Activated CD4-positive, alpha-beta T cell treated with anti-CD3 and anti-CD28 coated beads, Interleukin-2, amount 50 U/mL, for 48 hours (primary cell): ENCODE results near the gene CD248.

ENCODE experiments used
- DNase-seq, 2 experiments: peaks; one replicate each; pipeline ENCODE4 v3.0.0-alpha.2; 2020

CD248 gene

DNA sequence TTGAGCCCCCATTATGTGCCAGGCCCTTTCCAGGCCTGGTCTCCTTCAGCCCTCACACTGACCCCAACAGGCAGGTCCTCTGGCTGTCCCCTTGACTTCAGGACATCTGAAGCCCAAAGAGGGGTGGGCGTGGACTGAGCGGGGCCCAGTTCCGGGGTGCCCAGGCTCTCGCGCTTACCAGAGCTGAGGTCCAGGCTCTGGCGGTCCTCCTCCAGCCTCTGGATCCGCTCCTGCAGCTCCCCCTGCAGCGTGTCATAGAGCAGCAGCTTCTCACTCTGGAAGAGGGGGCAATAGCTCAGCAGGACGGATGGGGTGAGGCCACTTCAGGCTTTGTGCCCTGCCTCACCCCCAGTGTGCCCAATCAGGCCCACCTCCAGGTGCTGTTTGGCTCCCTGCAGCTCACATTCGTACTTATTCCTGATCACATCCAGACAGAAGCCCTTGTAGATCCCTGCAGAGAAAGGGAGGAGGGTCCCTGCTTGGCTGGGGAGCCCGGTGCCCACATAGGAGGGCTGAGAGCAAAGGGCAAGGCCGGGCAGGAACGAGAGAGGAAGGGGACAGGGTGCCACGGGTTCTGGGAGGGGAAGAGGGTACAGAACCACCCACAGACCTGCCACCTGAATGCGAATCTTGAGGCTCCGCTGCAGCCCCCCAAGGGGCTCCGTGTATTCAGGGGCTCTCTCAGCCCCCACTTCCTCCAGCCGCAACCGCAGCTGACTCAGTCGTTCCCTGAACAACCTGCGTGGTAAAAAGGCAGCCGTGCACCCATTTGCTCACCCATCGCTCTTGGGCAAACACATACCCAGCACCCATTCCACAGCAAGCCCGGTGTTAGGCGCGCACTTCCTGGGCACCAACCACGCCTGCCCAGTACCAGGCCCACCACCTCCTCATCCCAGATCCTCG lies 24.0 kb upstream of the CD248 start:
- DNase-seq: no peak

DNA sequence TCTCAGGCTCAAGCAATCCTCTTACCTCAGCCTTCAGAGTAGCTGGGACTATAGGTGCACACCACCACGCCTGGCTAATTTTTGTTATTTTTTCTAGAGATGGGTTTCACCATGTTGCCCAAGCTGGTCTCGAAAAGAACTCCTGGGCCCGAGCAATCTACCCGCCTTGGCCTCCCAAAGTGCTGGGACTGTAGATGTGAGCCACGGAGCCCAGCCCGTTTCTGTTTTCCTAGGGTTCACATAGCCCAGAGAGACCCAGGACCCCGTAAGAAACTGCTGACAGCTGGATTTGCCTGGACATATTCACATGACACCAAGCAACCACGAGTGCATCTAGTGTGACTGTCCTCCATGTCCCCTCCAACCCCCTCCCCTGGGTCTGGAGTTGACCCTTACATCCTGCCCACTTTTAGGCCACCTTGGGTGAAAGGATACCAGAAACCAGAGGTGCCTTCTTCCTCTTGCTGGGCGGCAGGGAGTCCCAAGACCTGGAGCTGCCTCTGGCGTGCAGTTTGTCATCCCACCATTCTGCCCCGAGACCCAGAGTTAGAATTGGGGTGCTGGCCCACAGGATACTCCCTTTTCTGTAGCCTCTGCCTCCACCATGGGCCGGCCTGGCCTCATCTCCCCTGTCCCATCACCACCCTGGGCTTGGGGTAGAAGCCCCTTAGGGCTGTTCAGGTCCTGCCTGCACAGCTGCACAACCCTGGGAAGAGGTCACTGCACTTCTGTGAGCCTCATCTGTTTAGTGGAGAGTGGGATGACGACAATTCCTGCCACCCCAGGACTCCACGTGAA lies 23.0 kb upstream of the CD248 start:
- no peak for DNase-seq

DNA sequence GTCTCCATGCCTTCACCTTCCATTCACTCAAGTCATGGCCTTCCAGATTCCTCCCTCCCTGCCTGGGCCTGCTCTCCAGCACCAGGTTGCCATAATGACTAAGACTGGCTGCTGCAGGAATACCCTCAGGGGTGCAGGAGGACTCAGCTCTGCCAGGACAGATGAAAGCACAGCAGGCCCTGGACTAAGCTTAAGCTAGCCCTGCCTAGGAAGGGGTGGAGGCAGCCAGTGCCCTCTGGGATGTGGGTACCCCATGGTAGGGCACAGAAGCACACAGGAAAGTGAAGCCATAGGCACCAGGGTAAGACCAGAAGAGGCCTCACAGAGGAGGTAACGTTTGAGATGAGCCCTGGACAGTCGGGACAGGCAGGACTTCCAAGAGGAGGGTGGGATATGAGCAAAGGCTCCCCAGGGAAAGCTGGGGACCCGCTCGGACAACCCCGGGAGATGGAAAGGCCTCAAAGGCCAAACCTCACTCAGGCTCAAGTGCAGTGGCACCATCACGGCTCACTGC lies 22.4 kb upstream of the CD248 start:
- no peak for DNase-seq

DNA sequence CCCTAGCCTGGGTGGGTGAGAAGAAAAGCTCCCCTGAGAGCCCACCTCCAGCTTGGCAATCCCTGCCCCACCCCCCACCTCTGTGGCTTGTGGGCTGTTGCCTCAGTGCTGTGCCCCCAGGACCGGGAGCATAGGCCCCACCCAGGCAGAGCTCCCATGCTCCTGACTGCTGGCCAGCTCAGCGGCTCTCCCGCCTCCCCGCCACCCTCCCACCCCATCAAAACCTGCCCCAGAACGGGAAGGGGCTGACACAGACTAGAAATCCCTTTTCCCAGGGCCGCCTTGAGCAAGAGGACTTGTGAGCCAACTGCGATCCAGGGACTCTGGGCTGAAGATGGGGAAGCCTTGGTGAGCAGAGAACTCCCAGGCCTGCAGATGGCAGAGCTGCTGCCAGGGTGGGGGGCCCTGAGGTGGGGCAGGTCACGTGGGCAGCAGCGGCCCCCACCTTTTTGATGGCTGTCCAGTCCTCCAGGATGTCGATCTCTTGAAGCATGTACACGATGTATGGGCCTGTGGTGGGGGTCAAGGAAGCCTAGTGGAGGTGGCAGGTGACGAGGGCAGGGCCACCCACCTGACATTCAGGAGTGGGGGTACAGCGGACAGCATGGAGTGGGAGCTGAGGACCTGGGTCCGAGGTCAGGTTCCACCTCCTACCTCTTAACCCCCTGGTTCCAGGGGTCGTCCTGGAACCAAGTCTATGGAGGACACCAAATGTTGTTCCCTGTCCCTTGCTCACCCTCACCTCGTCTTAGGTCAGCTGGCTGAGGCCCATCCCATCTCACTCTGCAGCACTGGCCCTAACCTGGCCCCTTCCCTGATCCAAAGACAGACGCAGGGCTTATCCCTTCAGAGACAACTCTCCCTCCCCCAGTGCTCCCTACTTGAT lies 21.7 kb upstream of the CD248 start:
- no peak for DNase-seq

DNA sequence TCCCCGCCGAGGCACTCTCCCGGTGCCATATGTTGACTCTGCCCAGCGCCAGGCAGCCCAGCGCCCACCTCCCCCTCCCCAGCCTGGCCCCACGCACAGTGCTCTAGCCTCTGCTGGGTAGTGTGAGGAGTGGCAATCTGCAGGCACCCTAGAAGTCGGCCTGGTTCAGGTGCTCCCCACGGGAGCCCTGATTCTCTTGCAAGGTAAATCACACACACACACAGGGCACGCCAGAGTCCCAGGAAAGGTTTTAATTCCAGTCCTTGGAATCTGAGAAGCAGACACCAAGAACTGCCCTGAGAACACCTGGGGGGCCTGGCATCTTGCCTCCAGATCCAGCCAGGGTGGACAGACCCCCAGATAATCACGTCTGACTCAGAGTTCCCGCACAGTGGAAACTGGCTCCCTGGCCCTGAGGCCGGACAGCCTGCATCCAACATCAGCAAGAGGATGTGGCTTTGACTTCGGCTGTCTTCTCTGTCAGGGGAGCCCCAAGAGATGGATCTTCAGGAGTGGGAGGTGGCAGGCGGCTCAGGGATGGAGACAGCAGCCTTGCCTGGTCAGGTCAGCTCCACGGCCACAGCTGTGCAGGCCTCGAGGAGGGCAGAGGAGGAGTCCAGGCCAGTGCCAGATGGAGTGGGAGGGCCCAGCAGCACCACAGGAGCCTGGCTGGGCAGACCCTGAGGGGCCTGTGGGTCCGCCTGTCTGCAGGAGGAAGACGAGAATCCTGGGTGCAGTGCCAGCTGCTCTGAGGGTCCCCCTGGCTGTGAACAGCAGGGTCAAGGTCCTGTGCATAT lies 20.5 kb upstream of the CD248 start:
- no peak for DNase-seq

DNA sequence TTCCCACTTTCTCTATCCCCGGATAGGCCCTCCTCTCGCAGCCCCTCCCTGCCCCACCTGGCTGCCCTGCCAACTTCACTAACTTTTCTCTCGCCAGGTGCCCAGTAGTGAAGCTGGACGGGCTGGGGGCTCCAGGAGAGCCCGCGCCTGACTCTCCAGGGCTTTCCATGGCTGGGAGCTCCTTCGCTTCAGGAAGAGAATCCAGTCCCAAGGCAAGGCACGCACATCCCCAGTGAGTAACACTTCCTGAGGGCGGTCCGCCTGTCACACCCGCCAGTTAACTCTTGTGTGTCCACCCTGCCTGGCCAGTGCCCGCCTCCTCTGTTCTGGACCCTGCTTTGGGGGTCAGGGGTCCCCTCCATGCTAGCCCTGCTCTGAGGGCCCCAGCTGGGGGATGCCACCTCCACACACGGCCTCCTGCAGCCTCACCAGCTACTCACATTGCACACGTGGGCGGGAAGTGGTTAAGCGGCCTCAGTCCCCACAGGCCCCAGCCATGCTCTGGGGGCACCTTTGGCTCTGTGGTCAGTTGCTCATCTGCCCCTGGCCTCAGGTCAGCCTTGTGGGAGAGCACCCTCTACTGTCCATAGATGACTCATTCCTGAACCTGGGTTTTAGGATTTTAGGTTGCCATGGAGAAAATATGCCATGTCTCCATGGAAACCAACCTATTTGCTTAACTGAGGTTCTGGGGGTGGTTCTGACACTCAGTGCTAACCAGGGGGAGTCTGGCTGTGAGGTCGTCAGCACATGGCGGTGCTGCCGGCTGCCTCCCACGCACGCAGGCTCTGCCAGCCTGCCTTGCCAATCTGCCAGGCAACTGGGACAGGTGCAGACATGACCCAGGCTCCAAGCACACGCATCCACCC lies 19.6 kb upstream of the CD248 start, which contains the start of gene RIN1:
RIN1 (minus strand) TSS at position 201 of the 869 bp plus-strand sequence; CDS start at position 169, 32 bp downstream.
- peak; percentile 70 to 79 for DNase-seq

DNA sequence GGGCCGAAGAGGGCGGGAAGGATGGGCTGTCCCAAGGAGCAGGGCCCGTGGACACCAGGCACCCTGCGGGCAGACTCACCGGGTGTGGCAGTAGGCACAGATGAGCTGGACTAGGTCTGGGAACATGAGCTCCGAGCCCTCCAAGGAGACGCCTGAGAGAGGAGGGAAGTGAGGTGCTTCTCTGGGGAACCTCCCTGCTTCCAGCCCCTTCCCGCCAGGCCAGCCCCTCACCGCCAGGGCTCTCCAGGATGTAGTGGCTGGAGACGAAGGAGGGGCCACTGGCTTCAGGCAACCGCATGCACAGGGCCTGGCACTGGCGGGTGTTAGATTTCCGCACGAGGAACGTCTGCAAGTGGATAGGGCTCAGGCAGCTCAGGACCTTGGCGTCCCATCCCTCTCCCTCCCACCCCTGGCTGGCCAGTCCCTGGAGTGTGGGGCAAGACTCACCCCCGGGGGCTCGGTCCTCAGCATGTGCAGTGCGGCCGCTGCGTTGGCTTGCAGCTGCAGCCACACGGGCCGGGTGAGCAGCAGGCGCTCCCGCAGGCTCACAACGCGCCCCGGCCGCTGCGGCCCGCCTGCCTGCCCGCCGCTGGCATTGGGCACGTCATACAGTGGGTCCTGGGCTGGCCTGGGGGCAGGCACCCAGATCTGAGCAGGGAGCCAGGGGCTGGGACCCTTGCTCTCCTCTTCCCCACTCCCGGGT lies 18.8 kb upstream of the CD248 start:
- no peak for DNase-seq

DNA sequence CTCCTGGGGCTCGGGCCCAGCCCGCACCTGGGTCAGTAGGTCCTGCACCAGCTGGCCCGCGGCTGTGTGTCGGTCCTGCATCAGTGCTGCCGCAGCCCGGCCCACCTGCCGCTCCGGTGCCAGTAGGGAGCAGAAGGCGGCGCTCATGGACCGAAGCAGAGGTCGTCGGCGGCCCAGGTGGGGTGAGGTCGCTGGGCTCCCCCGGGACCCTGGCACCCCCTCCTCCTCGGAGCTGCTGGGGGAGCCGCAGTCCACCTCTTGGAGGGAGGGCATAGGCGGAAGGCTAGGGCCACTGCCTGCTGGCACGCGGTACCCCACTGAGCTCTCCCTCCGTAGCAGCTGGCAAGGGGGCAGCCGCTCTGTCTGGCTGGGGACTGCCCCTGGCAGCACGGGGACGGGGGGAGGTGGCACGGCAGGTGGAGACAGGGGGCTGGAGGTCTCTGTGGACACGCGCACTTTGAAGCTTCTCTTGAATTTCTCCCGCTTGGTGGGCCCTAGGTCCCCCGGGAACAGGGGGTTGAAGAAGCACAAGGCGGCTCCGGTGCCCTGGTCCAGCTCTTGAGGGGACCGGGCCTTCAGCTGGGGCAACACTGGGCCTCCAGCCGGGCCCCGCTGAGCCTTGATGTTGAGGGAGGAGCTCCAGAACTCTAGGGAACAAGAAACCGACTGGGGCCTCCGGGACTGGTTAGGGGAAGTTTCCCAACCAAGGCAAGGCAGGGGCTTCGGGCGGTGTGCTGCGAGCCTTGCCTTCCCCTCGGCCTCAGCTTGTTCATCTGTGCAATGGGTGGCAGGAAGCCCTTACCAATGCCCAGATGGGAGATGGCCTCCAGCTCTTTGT lies 18.0 kb upstream of the CD248 start:
- no peak for DNase-seq

DNA sequence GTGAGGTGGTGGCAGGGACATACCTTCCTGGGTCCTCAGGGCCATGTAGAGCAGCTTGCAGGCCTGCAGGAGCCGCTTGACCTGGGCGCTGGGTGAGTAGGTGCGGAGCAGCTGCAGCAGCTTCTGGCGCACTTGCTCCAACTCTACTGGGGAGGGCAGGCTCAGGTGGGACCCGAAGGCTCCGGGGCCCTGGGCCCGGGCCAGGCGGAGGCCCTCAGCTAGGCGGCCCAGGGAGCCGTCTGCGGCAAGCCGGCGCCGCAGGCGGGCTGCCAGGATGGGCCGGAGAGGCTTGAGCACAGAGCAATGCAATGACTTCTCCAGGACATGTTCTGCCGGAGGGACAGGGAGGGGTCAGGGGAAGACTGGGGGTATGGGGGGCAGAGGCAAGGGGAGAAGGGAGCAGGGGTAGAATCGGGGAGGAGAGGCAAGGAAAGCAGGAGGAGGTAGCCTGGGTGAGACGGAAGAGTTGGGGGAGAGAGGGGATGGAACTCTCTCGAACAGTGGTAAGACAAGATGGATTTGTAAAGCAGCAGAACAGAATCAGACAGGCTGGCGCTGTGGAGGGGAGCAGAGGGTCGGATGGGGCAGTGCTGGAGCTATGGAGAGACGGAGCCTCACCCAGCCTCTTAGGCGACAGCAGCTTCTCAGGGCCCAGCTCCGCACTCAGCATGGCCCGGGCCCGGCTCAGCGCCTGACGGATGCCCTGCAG lies 17.2 kb upstream of the CD248 start:
- DNase-seq: no peak

DNA sequence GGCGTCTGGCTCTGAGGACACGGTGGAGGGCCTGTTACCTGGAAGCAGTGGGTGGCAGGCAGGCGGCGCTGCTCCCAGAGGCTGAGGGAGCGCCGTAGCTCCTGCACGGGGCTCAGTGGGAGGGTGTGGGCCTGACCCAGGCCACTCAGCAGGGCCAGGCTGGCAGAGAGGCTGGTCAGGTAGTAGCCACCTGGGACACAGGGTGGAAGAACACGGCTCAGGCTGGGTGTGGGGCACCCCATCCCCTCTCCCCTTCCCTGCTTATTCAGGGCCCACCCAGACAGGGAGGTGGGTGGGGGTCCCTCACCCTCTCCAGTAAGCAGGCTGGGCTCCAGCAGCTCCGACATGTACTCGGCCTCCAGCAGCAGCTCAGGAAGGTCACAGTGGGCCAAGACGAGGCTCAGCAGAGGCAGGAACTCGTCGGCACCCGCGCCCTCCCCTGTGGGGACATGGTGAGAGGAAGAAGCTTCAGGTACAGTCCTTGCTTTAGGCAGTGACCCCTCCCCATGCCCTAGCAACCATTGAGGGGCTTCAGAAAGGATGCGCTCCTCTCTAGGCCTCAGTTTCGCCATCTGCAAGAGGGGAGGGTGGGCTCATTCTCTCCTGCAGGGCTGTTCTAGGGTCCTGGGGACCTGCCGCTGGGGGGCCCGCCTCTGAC lies 16.5 kb upstream of the CD248 start:
- DNase-seq: no peak

DNA sequence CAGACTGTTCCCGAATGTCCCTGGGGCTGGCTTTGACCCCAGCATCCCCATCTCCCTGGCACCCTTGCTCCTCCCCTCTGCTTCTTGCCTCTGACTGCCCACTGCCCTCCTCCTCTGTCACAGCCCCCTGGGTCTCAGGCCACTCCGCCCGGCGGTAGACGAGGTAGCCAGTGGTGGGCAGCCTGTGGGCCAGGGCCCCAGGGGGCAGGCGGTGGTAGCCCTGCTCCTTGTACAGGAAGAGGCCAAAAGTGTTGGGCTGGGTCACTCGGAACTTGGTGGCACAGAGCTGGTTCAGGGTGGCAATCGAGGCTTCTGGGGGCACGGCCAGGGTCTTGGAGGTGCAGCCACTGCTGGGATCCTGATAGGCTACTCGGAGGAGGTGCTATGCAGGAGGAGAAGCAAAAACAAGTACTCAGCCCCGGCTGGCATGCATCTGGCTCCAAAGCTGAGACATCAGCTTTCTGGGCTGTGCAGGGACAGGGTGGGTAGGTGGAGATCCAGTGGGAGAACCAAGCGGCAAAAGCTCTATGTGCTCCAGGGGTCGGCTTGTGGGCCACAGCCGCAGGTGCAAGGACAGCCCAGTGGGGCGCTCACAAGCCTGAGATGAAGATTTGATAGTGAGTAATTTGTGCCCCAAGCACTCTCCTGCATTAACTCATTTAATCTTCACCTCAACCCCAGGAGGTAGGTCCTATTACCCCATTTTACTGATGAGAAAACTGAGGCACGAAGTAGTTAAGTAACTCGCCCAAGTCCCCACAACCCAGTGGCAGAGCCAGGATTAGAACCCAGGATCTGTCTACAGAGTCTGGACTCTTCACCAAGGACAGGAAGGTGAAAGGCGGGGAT lies 15.8 kb upstream of the CD248 start:
- no peak for DNase-seq

DNA sequence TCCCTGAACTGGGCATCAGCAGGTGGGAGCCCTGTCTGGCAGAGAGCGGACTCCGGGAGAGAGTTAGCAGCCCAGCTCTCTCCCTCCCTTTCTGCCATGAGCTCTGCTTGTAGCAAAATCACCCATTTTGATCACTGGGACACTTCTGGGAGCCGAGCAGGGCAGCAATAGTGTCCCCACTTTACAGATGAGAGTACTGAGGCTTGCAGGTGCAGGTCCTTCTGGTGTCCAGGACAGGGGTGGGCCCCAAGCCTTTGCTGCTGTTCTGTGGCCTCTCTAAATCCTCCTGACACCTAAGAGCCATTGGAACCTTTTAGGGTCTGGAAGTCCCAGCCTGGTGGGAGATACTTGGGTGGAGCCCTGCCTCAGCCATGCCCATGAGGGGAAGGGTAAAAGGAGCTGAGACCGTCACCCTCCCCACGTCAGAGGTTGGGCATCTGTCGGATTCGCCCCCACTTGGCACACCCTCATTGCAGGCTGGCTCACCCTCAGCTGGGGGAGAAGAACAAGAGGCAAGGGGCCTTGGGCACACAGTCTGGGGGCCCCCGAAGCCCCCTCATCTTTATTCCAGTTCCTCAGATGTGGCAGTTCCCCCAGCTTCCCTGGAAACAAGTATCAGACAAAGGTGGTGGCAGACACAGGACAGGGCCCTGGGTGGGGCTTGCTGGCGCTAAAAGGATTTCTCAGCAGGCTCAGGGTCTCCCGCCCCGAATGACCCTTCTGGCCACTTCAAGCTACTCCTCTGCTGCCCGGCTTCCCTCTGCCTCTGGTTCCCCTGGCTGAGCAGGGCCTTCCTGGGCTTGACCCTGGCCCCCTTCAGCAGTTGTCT lies 14.9 kb upstream of the CD248 start:
- DNase-seq: no peak

DNA sequence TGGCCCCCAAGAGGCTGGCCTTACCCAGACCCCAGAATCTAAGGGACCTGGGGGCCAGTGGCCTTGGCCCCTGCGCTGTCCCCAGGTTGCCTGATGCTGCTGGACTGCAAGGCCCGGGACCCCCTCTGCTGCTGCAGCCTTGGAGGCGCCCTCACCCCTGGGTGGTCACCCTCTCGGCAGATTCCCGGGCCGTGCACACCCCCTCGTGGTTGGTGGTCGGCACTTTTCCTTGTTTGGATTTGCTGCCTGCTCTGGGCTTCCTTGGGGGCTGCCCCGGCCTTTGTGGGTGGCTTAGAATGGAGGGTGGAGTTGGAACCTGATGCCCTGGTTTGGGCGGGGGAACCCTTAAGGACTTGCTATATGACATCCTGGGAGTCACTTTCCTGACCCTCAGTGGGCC lies 14.1 kb upstream of the CD248 start:
- DNase-seq: no peak

DNA sequence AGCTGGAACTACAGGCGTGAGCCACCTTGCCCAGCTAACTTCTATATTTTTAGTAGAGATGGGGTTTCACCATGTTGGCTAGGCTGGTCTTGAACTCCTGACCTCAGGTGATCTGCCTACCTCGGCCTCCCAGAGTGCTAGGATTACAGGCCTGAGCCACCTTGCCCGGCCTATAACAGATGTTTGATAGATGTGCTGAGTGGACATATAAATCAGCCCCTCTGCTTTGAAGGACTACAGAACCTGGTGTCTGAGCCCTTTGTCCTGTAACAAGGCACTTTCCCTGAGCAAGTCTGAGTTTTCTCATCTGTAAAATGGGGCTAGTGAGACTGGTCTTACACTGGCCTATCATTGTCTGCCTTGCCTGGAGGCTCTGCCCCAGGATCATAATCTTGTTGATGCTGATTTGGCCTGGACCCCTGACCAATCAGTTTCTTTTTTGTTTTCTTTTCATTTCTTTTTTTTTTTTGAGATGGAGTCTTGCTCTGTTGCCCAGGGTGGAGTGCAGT lies 12.4 kb upstream of the CD248 start:
- DNase-seq: no peak

DNA sequence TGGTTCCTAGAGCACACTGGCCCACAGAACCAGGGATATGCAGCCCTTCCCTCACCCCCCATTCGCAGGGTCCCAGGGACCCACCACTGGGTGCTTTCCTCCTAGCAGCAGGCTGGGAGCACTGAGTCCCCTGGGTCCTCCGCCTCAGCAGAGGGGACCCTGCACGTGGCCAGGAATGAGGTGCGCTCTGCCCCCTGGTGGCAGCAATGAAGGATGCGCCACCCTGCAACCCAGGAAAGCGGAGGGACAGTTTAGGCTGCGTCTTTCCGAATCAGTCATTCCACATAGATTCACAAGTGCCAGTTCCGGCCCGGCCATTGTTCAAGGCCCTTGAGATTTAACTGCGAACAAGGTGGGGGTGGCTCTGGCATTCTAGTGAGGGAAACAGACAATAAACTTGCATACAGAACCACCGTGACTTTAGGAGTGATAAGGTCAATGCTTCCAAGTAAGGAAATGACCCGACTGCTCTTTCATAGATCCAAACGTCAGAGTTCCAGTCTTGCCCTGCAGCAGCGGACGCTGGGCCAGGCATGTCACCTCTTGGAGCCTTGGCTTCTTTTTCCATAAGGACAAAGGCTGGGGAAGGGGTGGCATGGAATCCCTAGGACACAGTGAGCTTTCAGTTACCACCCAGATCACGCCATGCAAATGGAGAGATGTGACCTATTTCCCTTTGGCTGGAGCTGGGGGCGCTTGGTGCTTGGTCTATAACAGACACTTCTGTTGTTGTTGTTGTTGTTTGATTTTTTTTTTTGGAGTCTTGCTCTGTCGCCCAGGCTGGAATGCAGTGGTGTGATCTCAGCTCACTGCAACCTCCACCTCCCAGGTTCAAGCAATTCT lies 11.7 kb upstream of the CD248 start:
- DNase-seq: peak; percentile 84 to 89
